ENCODE measurements around the gene PYY. TPM values are rescaled to one million over a fixed set of nuclear protein-coding genes. Genes with fewer than 3 reads are reported as not detected.
"Not testable (repeated sequence)": the region's sequence is repeated elsewhere in the genome, so short reads cannot be mapped to it uniquely, and the experiment has no call there.

Gene PYY
- total RNA-seq, 2 donors from 2014 or later: 61.2 to 79.7 TPM

- intact Hi-C loops (cut with DNase I, micrococcal nuclease): no loop called here
- peak; percentile 69 for ATAC-seq
- no peak for DNase-seq
These were observed 25.1 kb downstream of the PYY start for GRCh38 chr17:43928609-43929008.

DNA sequence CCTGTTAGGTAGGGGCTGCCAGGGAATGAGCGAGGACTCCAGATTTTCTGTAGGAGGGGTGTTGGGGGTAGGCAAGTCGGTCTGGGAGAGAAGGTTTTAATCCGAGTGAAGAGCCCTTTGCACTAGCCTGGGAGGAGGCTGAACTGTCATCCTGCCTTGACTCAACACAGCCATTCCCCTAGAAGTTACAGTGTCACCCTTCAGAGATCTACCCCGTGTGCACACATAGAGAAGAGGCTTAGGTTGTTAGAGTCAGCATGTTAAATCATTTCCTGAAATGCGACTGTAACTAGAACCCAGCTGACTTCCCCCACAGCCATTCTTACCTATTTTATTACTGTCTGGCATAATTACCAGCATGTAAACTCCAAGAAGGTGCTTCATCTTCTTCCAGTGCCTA lies 25.8 kb downstream of the PYY start:
- intact Hi-C loops (cut with DNase I, micrococcal nuclease); DNase-seq: not testable (repeated sequence)
- peak; percentile 49 for ATAC-seq

DNA sequence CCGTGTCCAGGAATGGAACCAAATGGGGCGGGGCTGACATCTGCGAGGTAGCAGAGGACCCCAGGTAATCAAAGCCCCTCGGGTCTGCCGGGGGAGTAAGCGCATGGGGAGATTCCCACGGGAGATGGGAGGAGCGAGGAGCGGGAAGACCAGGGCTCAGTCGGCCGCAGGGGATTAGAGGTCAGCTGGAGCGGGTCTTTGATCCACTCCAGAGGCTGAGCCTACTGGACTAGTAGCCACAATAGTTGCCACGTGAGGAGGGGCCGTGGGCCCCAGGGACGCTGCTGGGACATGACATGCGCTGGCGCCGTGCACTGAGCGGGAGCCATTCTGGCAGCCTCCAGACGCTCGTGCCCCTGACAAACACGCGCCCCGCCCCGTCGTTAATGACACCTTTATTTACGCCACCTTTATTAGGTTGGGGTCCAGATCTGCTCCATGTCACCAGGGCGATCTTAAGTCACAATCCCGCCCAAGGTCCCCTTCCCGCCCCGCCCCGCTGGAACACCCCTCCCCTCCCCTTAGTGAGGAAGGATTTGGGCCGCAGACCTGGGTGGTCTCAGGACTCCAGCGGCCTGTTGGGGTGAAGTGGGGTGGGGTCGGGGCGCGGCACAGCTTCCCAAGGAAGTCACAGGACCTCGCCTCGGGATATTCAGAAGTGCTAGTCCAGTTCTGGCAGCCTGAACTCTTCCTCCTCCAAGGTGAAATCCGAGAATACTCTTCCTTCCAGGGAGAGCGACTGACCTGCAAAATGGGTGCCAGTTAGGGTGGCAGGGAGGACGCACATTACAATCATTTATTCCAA lies 26.5 kb downstream of the PYY start:
- ATAC-seq: peak; percentile 24
- intact Hi-C loops (cut with DNase I, micrococcal nuclease): no loop called here

DNA sequence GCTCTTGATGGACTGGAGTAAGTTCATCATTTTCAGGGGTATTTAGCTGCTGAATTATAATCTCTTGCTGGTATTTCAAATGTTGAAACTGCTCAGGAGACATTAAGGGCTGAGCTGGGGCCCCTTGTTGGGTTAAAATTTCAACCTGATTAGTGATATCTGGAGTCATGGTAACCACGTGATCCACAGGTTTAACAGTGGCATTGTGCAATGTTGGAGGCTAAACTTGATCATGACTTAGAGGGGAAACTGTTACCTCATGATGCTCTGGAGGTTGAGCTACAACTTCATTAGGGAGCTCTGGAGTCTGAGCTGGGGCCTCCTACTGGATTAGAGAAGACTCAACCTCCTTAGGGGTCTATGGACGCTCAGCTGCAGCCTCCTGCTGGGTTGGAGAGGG lies 29.2 kb downstream of the PYY start:
- ATAC-seq: no peak

More for the DNA sequence above, 26.5 kb downstream of the PYY start:
- peak; percentile 36 to 57 for DNase-seq

DNA sequence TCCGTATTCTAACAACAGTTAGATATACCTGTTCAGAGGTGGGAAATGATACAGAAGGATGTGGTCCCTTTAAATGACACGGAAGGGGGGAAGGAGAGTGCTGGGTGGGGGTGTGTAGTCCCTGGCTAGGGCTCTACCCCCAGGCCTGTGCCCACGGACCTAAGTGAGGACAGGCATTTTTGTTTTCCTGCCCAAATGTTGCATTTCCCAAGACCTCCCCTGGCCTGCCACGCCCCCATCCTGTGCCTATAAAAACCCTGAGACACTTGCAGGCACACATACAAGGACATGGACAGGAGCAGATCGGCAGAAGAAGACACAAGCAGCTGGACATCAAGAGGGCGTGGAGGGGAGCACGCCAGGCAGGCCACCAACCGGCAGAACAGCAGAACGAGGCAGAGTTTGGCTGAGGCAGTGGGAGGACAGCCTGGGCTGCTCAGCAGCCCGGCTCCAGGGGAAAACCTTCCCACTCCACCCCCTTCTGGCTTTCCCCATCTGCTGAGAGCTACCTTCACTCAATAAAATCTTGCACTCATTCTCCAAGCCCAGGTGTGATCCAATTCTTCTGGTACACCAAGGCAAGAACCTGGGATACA lies 33.1 kb downstream of the PYY start:
- intact Hi-C loops (cut with DNase I, micrococcal nuclease): no loop called here
- no peak for ATAC-seq

More for the DNA sequence above, 29.2 kb downstream of the PYY start:
- intact Hi-C loops (cut with DNase I, micrococcal nuclease): no loop called here
- DNase-seq: no peak

GRCh38 chr17:43918026-43918389 lies 35.7 kb downstream of the PYY start:
- intact Hi-C loops (cut with DNase I, micrococcal nuclease): no loop called here

More for the DNA sequence above, 33.1 kb downstream of the PYY start:
- DNase-seq: no peak

GRCh38 chr17:43917348-43918025 lies 36.3 kb downstream of the PYY start:
- DNase-seq: peak in 1 of 2 donors; percentile 76
- intact Hi-C loops (cut with DNase I, micrococcal nuclease): no loop called here
- ATAC-seq: peak; percentile 92

More at GRCh38 chr17:43918026-43918389, 35.7 kb downstream of the PYY start:
- ATAC-seq: peak; percentile 11
- no peak for DNase-seq

GRCh38 chr17:43917016-43917347 lies 36.8 kb downstream of the PYY start:
- ATAC-seq (no peak), DNase-seq (no peak)

DNA sequence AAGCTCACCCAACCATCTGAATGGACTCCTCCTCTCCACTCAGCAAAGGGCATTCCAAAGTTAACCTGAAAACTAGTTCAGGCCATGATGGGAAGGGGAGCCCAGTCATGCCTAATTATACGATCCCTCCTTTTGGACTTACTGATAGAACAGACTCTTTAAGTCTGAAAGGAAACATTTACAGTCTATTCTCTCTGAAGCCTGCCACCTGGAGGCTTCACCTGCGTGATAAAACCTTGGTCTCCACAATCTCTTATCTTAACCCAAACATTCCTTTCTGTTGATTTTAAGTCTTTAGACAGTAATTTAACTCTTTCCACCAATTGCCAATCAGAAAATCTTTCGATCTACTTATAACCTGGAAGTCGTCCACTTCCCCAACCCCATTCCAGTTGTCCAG lies 37.4 kb downstream of the PYY start:
- DNase-seq (no peak), ATAC-seq (no peak)
- intact Hi-C loops (cut with DNase I, micrococcal nuclease): no loop called here

More at GRCh38 chr17:43917016-43917347, 36.8 kb downstream of the PYY start:
- intact Hi-C loops (cut with DNase I, micrococcal nuclease): no loop called here

GRCh38 chr17:43915559-43915958 lies 38.2 kb downstream of the PYY start:
- no peak for ATAC-seq
- no peak for DNase-seq
- intact Hi-C loops (cut with DNase I, micrococcal nuclease): no loop called here

DNA sequence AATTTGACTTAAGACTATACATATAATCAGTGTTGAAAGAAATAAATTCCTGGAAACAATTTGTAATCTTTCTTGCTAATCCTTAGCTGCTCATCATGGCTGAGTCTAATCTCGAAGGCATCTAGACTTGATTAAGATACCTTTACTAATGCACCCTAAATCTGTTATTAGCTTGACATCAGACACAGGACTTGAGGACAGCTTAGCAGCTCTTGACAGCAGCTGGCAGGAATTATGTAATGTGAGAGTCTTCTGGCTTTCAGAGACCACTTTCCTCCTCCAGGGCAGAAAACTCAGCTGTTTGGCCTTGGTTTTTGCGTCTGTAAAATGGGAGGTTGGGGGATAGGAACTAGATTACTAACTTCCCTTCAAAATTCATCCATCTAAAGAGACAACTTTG lies 39.3 kb downstream of the PYY start:
- intact Hi-C loops (cut with DNase I, micrococcal nuclease): no loop called here
- DNase-seq (no peak), ATAC-seq (no peak)

DNA sequence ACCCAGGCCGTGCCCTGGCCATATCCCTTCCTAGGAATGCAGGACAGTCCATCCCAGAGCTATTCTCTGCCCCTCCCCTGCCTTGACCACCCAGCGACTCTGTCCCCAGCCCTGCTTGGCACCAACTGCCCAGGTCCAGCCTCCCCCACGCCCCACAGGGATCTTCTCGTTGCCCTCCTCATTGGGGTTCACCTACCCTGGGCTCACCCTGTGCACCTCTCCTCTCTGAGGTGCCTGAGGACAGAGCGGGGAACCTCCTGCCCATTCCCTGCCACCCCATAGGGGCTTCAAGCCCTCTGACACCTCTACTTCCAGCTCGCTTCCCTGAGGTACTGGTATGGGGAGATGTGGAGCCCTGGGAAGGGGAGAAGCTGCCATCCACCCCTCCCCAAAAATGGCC lies 40.2 kb downstream of the PYY start:
- intact Hi-C loops (cut with DNase I, micrococcal nuclease): no loop called here
- ATAC-seq: no peak
- no peak for DNase-seq

GRCh38 chr17:43912635-43913304 lies 41.0 kb downstream of the PYY start:
- DNase-seq (no peak), ATAC-seq (no peak)
- intact Hi-C loops (cut with DNase I, micrococcal nuclease): no loop called here

DNA sequence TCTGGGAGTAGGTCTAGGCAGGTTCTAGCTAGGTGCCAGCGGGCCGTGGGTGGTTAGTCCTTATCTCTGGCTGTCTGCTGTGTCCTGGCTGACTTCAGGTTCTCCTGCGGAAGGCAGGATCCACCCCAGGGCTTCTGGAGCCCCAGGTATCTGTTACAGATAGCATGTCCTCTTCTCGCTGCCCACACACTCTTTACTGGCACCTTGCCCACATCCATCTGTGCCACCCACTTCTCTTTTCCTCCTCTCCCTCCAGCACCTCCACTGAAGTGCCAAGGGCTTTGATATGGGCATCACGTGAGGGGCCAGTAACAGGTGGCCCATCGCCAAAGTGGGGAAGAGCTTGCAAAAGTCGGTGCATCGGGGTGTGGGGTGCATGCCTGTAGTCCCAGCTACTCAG lies 41.8 kb downstream of the PYY start:
- intact Hi-C loops (cut with DNase I, micrococcal nuclease): no loop called here
- DNase-seq (no peak), ATAC-seq (no peak)

- intact Hi-C loops (cut with DNase I, micrococcal nuclease): no loop called here
- no peak for ATAC-seq
- DNase-seq: no peak
These were observed 44.1 kb downstream of the PYY start for GRCh38 chr17:43909537-43910231.

DNA sequence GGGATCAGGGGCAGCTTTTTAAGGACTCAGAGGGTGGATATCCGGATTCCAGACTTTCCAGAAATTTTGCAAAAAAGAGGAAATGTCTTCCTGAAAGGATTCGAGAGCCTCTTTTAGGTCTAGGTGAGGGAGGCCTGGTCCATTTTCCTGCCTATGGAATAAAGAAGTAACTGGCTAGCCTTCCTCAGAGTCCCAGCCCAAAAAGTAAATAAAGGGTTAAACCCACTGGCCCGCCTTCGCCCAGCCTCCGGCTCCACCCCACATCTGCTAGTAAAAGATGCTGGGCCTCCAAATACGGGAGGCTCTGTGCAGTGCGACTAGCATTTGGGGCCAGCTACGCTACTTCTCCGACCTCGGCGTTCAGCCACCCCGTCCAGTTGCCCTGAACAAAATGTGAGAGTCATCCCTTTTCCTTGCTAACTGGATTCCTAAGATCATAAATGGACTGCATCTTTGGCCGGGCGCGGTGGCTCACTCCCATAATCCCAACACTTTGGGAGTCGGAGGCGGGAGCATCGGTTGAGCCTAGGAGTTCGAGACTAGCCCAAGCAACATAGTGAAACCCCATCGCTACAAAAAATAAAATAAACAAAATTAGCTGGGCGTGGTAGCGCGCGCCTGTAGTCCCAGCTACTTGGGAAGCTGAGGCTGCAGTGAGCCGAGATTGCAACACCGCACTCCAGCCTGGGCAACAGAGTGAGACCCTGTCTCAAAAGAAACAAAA lies 45.6 kb downstream of the PYY start:
- intact Hi-C loops (cut with DNase I, micrococcal nuclease): no loop called here
- ATAC-seq (peak; percentile 73), DNase-seq (peak; percentile 56 to 67)

- intact Hi-C loops (cut with DNase I, micrococcal nuclease): no loop called here
- ATAC-seq: peak; percentile 64
- DNase-seq: peak; percentile 65 to 67
These were observed 46.2 kb downstream of the PYY start, which contains the start of gene MPP2 for GRCh38 chr17:43907425-43907981. TSS of gene MPP2 (minus strand) at chr17:43907536. CDS start at chr17:43904460, 3,076 bp downstream.

DNA sequence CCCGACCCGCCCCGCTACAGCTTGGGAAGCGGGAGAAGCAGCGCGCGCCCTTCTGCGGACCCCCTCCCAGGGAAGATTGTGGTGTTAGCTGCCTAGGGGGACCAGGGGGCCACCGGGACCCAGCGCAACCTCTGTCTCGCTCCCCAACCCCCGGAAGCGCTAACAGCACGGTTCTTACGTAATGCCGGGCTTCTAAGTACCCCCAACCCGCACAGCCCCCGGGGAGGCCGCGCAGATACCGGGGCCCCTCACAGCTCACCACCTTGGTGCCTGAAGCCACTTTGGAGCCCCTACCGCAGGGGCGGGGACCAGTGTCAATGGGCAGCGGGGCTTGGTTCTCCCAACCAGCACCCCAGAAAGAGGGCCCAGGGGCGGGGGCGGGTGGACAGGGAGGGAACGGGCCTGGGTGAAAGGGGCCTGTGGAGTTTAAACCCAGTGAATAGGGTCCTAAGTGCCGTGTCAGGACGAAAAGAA lies 46.8 kb downstream of the PYY start:
- intact Hi-C loops (cut with DNase I, micrococcal nuclease): no loop called here
- peak; percentile 5 for ATAC-seq
- no peak for DNase-seq
